ENCODE results near the gene PFDN1. TPM values are rescaled to one million over a fixed set of nuclear protein-coding genes. Genes with fewer than 3 reads are reported as not detected.

The PFDN1 gene
- total and polyA plus RNA-seq, 2 experiments from 2014 or later, result 119 to 256 TPM

GRCh38 chr5:140301136-140301535 is 1.8 kb downstream of the PFDN1 start:
- ATAC-seq, result no peak
- no peak overlapping the region for H3K4me3 ChIP-seq

More at GRCh38 chr5:140301136-140301535, 1.8 kb downstream of the PFDN1 start:
- TF ChIP-seq ETS1 (IDR thresholded peaks at IDR 0.05) (no peak), STAT1 (IDR thresholded peaks at IDR 0.05; ENCODE audit: unreplicated experiment) (no peak), ZNF462 (CRISPR knock-in tag; IDR thresholded peaks at IDR 0.05) (no peak), EZH2phosphoT487 (IDR thresholded peaks at IDR 0.05; ENCODE audit: unreplicated experiment) (no peak), NANOG (IDR thresholded peaks at IDR 0.05; ENCODE audit: borderline replicate concordance) (no peak), ZNF331 (CRISPR knock-in tag; IDR thresholded peaks at IDR 0.05; ENCODE audit: low read depth) (no peak), ZNF114 (CRISPR knock-in tag; IDR thresholded peaks at IDR 0.05) (no peak), JUNB (IDR thresholded peaks at IDR 0.05; ENCODE audit: unreplicated experiment) (no peak), POLR2AphosphoS5 (IDR thresholded peaks at IDR 0.05; ENCODE audit: low read depth) (no peak), EZH2 (IDR thresholded peaks at IDR 0.05; ENCODE audit: low read depth, unreplicated experiment) (no peak), CTCF (conservative IDR thresholded peaks at IDR 0.05; ENCODE audit: low read depth in 2 of 2) (no peak), REST (IDR thresholded peaks at IDR 0.05; ENCODE audit: unreplicated experiment) (no peak), CREB1 (CRISPR knock-in tag; IDR thresholded peaks at IDR 0.05; ENCODE audit: low read depth) (no peak)
- no peak overlapping the region for H3K27ac Mint-ChIP-seq
- Histone ChIP-seq H3K79me2 (replicated peaks; ENCODE audit: insufficient read depth) (peaks cover 64% of the 10 kb centered on the region), H3K9me2 (ENCODE audit: insufficient read depth) (no peaks in the 10 kb centered on the region), H3K27ac (ENCODE audit: low read depth) (no peak overlapping the region), H3F3A (replicated peaks; ENCODE audit: low read depth) (no peaks in the 10 kb centered on the region), H3K36me3 (ENCODE audit: insufficient read depth) (0 out of 2 replicates have a peak, but pooled peaks cover 4% of the 10 kb centered on the region), H4K20me1 (replicated peaks; ENCODE audit: insufficient read depth) (peaks cover 6% of the 10 kb centered on the region; the same call in 1 of the 2 replicates), H3K4me2 (peak overlapping the region; percentile 77; the same call in 1 of the 2 replicates), H3K27me3 (ENCODE audit: insufficient read depth) (no peaks in the 10 kb centered on the region), H3K4me1 (ENCODE audit: insufficient read depth) (0 out of 2 replicates have a peak, but pooled peaks cover 7% of the 10 kb centered on the region), H2AFZ (no peak overlapping the region)
- H3K4me3 Mint-ChIP-seq, result peak overlapping the region; percentile 97
- H3K27me3 Mint-ChIP-seq (ENCODE audit: insufficient read depth, low read depth, poor library complexity), result peaks cover 3% of the 10 kb centered on the region
- DNase-seq (ENCODE audit: low spot score), result no peak
- H3K36me3 Mint-ChIP-seq (ENCODE audit: low read depth), result peaks cover 10% of the 10 kb centered on the region; the same call in 2 of the 3 replicates
- peaks cover 4% of the 10 kb centered on the region; the same call in 2 of the 3 replicates for H3K4me1 Mint-ChIP-seq
- H3K9me3 Mint-ChIP-seq, result no peaks in the 10 kb centered on the region

Data from GM23338 (cell line).